Activated naive CD4-positive, alpha-beta T cell treated with anti-CD3 and anti-CD28 coated beads, Interleukin-2, amount 50 U/mL, for 16 hours (primary cell): Measurements from ENCODE around the gene WWC1.
"Not testable (repeated sequence)": the region's sequence is repeated elsewhere in the genome, so short reads cannot be mapped to it uniquely, and the experiment has no call there.

Source experiments
- DNase-seq: peaks from one replicate; pipeline ENCODE4 v3.0.0-alpha.2; 2020

The WWC1 gene

DNA sequence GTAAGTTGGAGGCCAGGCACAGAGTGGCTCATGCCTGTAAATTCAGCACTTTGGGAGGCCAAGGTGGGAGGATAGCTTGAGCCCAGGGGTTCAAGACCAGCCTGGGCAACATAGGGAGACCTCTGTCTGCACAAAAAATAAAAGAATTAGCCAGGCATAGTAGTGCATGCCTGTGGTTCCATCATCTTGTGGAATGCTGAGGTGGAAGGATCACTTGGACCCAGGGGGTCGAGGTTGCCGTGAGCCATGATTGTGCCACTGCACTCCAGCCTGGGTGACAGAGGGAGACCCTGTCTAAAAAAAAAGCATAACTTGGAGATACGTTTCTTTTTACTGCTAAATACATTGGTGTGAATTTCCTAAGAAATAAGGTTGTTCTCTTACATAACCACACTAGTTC lies 19.1 kb downstream of the WWC1 start:
- DNase-seq: not testable (repeated sequence)

GRCh38 chr5:168311061-168311566 lies 19.7 kb downstream of the WWC1 start:
- DNase-seq: no peak

DNA sequence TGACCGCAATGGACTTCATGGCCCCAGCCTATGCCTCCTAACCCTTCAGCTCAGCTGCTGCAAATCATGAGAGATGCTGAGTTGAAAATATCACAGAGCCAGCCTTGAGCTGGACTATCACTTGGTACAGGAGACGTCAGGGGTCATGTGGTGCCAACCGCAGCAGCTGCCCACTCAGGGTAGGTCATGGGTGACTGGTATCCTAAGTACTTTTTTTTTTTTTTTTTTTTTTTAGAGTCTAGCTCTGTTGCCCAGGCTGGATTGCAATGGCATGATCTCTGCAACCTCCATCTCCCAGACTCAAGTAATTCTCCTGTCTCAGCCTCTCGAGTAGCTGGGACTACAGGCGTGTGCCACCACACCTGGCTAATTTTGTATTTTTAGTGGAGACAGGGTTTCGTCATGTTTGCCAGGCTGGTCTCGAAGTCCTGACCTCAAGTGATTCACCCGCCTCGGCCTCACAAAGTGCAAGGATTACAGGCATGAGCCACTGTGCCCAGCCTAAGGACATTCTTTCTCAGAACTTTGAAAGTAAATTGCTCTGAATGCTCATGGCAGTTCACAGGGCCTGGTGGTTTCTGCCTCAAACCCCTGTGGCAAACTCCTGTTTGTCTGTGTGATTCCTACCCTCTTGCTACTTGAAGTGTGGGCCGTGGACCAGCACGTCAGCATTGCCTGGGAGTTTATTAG lies 21.3 kb downstream of the WWC1 start:
- DNase-seq: no peak

GRCh38 chr5:168313596-168314204 lies 22.3 kb downstream of the WWC1 start:
- DNase-seq: no peak

DNA sequence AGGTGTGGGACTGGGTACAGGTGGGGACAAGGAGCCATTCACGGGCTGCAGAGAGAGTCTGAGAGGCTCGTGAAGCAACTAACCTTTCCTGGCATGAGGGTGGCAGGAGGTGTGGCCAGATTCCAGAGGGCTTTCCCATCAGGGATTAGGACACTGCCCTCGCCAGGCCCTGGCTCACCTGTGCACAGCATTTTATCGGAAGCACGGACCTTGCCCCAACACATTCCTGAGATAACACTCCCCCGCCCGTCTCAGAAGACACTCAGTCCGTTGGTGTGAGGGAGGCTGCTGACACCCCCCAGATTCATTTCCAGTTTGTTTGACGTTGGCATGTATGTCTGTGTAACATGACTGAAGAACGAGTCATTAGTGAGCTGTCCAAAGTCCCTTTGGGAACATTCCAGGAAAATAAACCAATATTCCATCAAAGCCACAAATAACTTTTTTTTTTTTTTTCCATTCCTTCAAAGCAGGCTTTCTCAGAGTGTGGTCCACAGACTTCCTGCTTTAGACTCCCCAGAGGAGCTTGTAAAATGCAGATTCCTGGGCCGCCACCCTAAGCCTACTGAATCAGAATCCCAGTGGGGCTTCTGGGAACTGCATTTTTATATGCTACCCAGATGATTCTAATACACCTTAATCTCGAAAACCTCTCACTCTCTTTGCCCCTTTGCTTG lies 23.4 kb downstream of the WWC1 start:
- DNase-seq: no peak

GRCh38 chr5:168315416-168316138 lies 24.1 kb downstream of the WWC1 start:
- DNase-seq: no peak

DNA sequence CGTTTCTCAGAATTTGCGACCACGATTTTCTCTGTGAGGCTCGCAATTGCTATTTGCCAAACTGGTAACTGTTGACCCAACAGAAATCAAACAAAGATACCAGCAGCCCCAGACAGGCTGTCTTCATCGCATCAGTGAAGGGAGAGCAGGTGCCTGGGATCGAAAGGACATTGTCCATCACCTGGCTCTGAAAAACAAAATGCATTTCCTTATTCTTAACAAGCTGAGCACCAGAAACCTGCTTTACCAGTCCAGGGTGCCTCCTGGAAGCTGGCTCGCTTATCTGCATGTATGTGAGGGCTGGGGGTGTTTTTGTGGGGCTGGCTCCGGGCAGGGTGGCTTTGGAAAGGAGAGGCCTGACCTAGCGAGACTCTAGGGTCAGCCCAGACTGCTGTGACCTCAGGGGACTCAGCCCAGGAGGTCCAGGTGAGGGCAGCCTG lies 24.7 kb downstream of the WWC1 start:
- DNase-seq: no peak

GRCh38 chr5:168317096-168317520 lies 25.7 kb downstream of the WWC1 start:
- DNase-seq: no peak

- no peak for DNase-seq
Observed at GRCh38 chr5:168317521-168318147, 26.2 kb downstream of the WWC1 start.

GRCh38 chr5:168318240-168318639 lies 26.8 kb downstream of the WWC1 start:
- DNase-seq: no peak

GRCh38 chr5:168319774-168320173 lies 28.3 kb downstream of the WWC1 start:
- no peak for DNase-seq

DNA sequence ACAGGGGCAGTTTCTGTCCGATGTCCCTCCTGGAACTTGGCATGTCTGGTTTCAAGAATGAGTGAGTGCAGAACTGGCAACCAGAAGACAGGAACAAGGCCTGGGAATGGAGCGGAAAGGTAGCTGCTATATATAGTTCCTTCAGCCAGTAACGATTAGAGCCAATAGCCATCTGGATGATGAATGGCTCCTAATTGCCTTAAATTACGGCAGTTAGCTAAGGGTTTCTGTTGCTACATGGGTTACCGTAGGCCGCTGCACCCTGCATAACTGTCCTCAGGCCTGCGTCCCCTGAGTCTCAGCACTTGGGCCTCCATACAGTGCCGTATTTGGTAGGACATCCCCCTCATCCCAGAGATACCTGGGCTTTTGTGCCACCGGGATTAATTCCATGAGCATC lies 29.4 kb downstream of the WWC1 start:
- DNase-seq: no peak

DNA sequence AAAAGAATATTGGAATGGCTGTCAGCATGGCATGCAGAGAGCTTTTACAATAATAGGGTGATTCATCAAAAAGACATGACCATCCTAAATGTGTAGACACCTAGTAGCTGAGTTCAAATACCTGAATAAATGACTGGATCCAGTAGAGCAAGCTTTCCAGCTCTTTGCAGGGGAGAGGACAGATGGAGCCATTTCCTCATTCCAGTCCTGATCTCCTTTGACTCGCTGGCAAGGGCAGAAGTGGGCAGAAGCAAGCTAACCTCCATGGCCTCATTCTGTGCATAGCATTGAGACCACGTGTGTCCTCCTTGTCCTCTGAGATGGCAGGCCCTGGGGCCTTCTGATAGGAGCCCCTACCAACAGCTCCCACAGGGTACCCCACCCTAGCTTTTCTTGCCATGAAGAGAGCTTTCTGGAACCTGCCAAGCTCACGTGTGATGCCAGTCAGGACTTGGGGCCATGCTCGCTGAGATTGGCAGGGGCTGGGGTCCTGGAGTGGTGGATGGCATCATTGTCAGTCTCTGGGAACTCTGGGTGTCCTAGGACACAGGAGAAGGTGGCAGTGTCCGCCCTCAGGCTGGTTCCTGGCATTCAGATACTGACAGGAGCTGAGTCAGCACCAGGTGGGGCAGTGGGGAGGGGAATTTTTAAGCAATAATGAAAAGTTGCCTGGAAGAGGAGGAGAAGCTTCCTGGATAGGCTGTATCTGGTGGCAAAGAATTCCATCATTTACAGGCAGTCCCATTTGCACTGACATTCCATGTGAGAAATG lies 33.6 kb downstream of the WWC1 start:
- no peak for DNase-seq

DNA sequence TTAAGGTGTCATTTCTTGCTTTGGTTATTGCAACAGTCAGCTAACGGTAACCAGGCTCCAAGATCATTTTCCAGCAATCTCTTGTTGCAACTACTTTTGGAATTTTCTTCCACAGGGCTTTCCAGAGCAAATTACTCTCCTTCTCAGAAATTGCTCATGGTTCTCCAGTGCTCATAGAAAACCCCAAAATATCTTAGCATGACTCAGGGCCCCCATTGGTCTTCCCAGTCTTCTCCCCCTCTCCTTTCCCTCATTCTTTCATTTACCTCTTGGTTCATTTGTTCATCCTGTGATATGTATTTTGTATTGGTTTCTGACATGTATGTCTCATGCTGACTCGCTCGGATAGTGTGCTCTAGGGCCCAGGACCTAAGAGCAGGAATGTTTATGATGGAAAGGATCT lies 35.6 kb downstream of the WWC1 start:
- no peak for DNase-seq

- no peak for DNase-seq
Observed at GRCh38 chr5:168327451-168327850, 36.0 kb downstream of the WWC1 start.

GRCh38 chr5:168327994-168328393 lies 36.5 kb downstream of the WWC1 start:
- no peak for DNase-seq

DNA sequence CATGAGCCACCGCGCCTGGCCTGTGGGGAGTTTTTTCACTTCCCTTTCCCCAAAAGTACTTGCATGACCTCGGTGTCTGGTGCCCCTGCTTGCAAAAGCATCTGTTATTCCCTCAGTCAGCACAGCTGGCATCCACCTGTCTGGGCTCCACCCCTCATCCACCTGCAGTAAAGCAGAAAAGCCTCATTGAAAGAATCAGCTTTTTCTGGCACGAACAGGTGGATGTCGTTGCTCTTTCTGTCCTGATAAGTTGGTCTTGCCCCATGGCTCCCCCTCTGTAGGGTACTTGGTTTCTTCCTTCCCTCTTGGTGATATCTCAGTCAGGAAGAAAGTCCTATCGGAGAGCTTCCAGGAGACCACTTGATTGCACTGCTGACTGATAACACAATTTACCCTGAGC lies 37.4 kb downstream of the WWC1 start:
- DNase-seq: no peak

DNA sequence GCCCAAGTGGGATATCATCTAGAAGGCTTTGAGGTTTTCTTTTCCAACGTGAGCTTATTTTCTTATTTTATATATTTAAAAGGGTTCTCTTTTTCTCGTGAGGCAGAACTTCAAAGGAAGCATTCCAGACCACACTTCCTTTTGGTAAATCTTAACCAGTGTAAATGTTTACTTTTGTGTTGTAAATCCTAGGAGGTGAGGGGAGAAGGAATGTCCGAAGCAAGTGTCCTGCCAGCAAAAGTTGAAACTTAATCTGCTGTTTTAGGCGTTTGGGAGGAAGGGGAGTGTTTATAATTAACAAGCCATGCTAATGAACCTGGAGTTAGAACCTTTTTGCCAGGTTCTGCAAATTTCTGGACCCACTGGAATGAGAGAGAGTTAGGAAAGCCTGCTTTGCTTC lies 37.9 kb downstream of the WWC1 start:
- no peak for DNase-seq

DNA sequence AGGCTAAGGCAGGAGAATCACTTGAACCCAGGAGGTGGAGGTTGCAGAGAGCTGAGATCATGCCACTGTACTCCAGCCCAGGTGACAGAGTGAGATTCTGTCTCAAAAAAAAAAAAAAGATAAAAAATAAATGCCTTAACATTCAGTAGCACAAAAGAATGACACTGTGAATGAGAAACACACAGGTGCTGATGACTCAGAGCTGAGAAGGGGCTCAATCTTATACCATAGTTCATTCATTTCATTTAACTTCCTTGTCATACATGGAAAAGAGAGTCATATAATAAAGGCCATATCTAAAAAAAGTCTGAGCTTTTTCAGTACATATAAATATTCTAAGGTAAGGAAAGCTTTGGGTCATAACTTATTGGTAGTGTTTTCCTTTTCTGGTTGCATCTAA lies 40.6 kb downstream of the WWC1 start:
- no peak for DNase-seq

GRCh38 chr5:168334280-168334679 lies 42.8 kb downstream of the WWC1 start:
- no peak for DNase-seq

GRCh38 chr5:168334695-168335094 lies 43.2 kb downstream of the WWC1 start:
- DNase-seq: no peak

DNA sequence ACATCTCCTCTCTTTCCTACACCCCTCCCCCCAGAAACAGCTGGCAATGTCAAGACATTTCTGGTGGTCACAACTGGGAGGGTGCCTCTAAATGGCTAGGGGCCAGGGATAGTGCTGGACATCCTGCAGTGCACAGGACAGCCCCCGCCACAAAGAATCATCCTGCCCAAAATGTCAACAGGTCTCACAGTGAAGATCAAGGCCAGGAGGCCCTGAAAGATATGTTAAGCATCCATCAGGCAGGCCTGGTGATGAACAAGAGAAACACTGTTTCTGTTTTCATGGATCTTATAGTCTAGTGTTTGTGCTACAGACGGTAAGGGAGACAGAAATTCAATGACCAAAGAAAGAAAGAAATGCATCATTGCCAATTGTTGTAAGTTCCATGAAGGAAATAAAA lies 45.9 kb downstream of the WWC1 start:
- DNase-seq: no peak
